GM10266 (cell line): ENCODE data around the gene NKRF.

Experiments
- DNase-seq: peaks from one replicate; pipeline ENCODE4 v3.0.0; 2012; ENCODE audit errors: extremely low spot score
- CTCF ChIP-seq: IDR thresholded peaks from 2 replicates; pipeline ENCODE4 v1.5.1; 2012; ENCODE audit warnings: mild to moderate bottlenecking, low read depth; ENCODE audit not compliant: control insufficient read depth, insufficient read depth; ENCODE audit errors: missing control alignments

The NKRF gene

GRCh38 chrX:119624951-119625668, 18.9 kb upstream of the NKRF start:
- DNase-seq, result no peak
- no peak for TF ChIP-seq CTCF

GRCh38 chrX:119624417-119624816, 18.2 kb upstream of the NKRF start:
- no peak for TF ChIP-seq CTCF

DNA sequence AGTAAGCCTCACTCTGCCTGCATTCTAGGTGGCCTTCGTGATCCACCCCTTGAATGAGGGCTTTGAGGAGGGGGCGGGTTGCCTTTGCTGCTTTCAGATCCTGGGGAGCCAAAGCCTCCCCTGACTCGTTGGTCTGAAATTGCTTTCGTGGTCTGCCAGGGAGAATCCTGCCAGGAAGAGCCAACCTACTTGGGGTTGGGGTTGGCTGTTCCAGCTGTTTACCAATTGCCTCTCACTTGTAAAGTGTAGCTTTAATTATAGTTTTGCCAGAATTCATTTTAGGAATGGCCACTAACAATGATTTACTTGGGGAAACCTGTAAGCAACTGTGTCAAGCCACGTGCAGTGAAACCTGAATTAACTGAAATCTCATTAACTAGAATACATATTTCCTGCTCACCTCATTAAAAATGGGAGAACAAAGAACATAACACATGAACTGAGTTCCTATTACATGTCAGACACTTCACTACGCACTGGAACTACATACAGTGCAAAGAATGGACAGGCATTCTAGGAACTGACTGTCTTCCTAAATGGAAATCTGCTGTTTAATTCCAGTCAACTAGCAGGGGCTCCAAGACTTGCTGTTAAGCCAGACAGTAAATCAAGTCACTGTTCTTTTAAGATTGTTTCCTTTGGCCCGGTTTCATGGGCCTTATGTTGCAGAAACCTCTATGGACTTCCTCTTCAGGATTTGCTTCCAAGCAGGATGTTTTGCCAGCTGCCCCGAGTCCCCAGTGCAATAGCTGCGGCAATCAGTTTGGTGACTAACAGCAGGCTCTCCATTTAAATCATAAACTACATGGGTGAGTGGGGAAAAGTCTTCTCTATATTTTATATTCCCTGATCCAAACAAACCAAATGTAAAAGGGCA, 16.4 kb upstream of the NKRF start:
- TF ChIP-seq CTCF, result no peak
- no peak for DNase-seq

More at GRCh38 chrX:119624417-119624816, 18.2 kb upstream of the NKRF start:
- no peak for DNase-seq

GRCh38 chrX:119618439-119618838, 12.2 kb upstream of the NKRF start:
- no peak for DNase-seq
- no peak for TF ChIP-seq CTCF

DNA sequence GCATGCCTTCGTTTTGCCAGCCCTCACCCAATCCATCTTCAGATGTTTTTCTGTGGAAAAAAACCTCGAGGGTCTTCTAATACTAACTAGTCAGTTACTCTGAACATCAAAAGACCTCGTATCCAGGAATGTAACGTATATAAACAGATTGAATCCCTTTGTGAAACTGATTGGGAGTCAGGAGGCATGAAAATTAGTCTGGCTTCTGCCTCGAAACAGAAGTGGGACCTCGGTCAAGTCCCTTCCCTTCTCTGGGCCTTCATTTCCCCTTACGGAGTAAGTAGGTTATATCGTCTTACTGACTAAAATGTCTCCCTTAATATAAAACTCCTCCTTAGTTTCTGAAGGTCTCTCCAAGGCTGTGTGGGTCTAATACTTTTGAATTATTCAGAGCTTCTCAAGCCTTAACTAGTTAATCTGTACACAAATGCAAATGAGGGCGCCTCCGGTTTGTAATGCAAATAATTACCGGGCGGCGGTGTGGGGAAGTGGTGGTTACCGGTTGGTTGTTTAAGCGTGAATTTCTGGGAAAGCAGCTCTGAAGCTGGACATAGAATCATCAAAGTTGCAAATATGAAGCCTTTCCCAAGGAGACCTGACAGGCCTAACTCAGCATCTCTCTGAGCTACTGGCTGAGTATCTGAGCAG, 11.4 kb upstream of the NKRF start:
- DNase-seq, result no peak
- TF ChIP-seq CTCF, result no peak

DNA sequence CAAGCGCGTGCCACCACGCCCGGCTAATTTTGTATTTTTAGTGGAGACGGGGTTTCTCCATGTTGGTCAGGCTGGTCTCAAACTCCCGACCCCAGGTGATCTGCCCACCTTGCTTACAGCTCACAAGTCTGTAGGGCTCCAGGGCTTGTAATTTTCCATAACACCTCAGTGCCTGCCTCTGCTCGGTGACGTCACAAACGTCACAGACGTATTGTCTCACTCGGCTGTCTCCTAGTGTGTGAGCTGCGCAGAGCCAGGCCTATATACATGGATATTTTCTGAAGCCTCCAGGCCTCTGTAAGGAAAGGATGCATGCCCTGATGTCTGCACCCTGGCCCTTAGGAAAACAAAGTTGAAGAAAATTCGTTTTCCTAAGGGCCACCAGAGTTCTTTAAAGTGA, 8.6 kb upstream of the NKRF start:
- DNase-seq, result no peak
- no peak for TF ChIP-seq CTCF
